ENCODE results near the gene TIMP3. TPM values are rescaled to one million over a fixed set of nuclear protein-coding genes. Genes with fewer than 3 reads are reported as not detected.
A peak's percentile ranks its signal among the peaks of the same experiment; 100 is the strongest.

Gene TIMP3
- total RNA-seq, 4 donors from 2014 or later = 566 to 898 (median 683) TPM

- TF ChIP-seq POLR2AphosphoS5 (IDR thresholded peaks at IDR 0.05) = no peak
- no peak for TF ChIP-seq CTCF (IDR thresholded peaks at IDR 0.05)
- no peak for TF ChIP-seq EP300 (IDR thresholded peaks at IDR 0.05)
- TF ChIP-seq POLR2A (IDR thresholded peaks at IDR 0.05; ENCODE audit: low read depth) = no peak
- H3K4me1 ChIP-seq = peaks cover 0 to 23% (median 20%) of the 10 kb centered on the region in 4 donors
- no peaks in the 10 kb centered on the region for H3K27me3 ChIP-seq
- H3K9me3 ChIP-seq = no peaks in the 10 kb centered on the region
- H3K27ac ChIP-seq (replicated peaks in 1 of 4) = no peak overlapping the region
- no peak overlapping the region for H3K4me3 ChIP-seq
- H3K36me3 ChIP-seq = no peaks in the 10 kb centered on the region
- 87% methylated on average over 3 of the region's 3 CpGs for WGBS
- DNase-seq (ENCODE audit: extremely low spot score) = no peak
- intact Hi-C loops (cut with DNase I) = no loop called here
Measured at GRCh38 chr22:32904044-32904443, 102.5 kb downstream of the TIMP3 start.

GRCh38 chr22:32905400-32905799 lies 103.9 kb downstream of the TIMP3 start:
- peak overlapping the region in 1 of 4 donors; percentile 5 for H3K27ac ChIP-seq (replicated peaks in 1 of 4)

GRCh38 chr22:32909581-32910428 lies 108.3 kb downstream of the TIMP3 start:
- intact Hi-C loops (cut with DNase I) = no loop called here
- DNase-seq (ENCODE audit: extremely low spot score) = no peak
- 49% methylated on average over 21 of the region's 21 CpGs for WGBS
- peak overlapping the region in 3 of 4 donors; percentile 2 to 13 (median 8) for H3K4me3 ChIP-seq
- no peaks in the 10 kb centered on the region for H3K9me3 ChIP-seq
- H3K36me3 ChIP-seq = no peaks in the 10 kb centered on the region
- TF ChIP-seq POLR2A (IDR thresholded peaks at IDR 0.05; ENCODE audit: low read depth) (no peak), EP300 (IDR thresholded peaks at IDR 0.05) (no peak), CTCF (IDR thresholded peaks at IDR 0.05) (no peak), POLR2AphosphoS5 (IDR thresholded peaks at IDR 0.05) (no peak)
- peaks cover 0 to 48% (median 46%) of the 10 kb centered on the region in 4 donors for H3K4me1 ChIP-seq
- peak overlapping the region; percentile 44 to 75 (median 58) for H3K27ac ChIP-seq (replicated peaks in 1 of 4)
- no peaks in the 10 kb centered on the region for H3K27me3 ChIP-seq

More at GRCh38 chr22:32905400-32905799, 103.9 kb downstream of the TIMP3 start:
- H3K4me3 ChIP-seq = no peak overlapping the region
- no peak for TF ChIP-seq POLR2AphosphoS5 (IDR thresholded peaks at IDR 0.05)
- TF ChIP-seq EP300 (IDR thresholded peaks at IDR 0.05) = no peak
- TF ChIP-seq POLR2A (IDR thresholded peaks at IDR 0.05; ENCODE audit: low read depth) = no peak
- TF ChIP-seq CTCF (IDR thresholded peaks at IDR 0.05) = no peak
- no peaks in the 10 kb centered on the region for H3K27me3 ChIP-seq
- H3K36me3 ChIP-seq = no peaks in the 10 kb centered on the region
- H3K4me1 ChIP-seq = peaks cover 0 to 37% (median 34%) of the 10 kb centered on the region in 4 donors
- whole genome bisulfite sequencing = 61% methylated on average over 2 of the region's 3 CpGs
- DNase-seq (ENCODE audit: extremely low spot score) = no peak
- intact Hi-C loops (cut with DNase I) = no loop called here
- H3K9me3 ChIP-seq = no peaks in the 10 kb centered on the region

GRCh38 chr22:32910429-32910772 lies 108.9 kb downstream of the TIMP3 start:
- TF ChIP-seq POLR2A (IDR thresholded peaks at IDR 0.05; ENCODE audit: low read depth) (no peak), CTCF (IDR thresholded peaks at IDR 0.05) (no peak), EP300 (IDR thresholded peaks at IDR 0.05) (no peak), POLR2AphosphoS5 (IDR thresholded peaks at IDR 0.05) (no peak)

More at GRCh38 chr22:32910429-32910772, 108.9 kb downstream of the TIMP3 start:
- 45% methylated on average over 6 of the region's 6 CpGs for WGBS
- Histone ChIP-seq H3K4me3 (peak overlapping the region in 1 of 4 donors; percentile 2), H3K4me1 (peaks cover 0 to 42% (median 40%) of the 10 kb centered on the region in 4 donors), H3K27me3 (no peaks in the 10 kb centered on the region), H3K9me3 (peaks cover 0 to under 1% (median 0%) of the 10 kb centered on the region in 4 donors), H3K27ac (replicated peaks in 1 of 4) (peak overlapping the region in 3 of 4 donors; percentile 44 to 75 (median 60)), H3K36me3 (no peaks in the 10 kb centered on the region)
- no peak for DNase-seq (ENCODE audit: extremely low spot score)
- intact Hi-C loops (cut with DNase I) = no loop called here

All from esophagus muscularis mucosa (tissue), 4 donors.